Heart left ventricle (tissue), 16 donors: ENCODE results near the gene EPS8. TPM values are rescaled to one million over a fixed set of nuclear protein-coding genes. Genes with fewer than 3 reads are reported as not detected.

ENCODE experiments used
- ATAC-seq, 4 donors: fragments of 200-7000 bp; cut with Tn5 transposase; one replicate each; pipeline ENCODE4 v1.9.1; 2020 to 2022; ENCODE audit warnings: moderate library complexity in 4 of 4, mild to moderate bottlenecking in 3 of 4, moderate number of reproducible peaks in 1 of 4
- DNase-seq, 5 donors: peaks; one replicate each; pipeline ENCODE4 v3.0.0-alpha.2; 2020
- H3K27ac ChIP-seq, 12 donors: fragments of 200-600 bp; sonication (generic) in 4 of 12; one replicate each; pipeline versions ENCODE4 v1.5.0 to v1.8.0; 2016 to 2022; ENCODE audit warnings: mild to moderate bottlenecking in 2 of 12
- H3K27me3 ChIP-seq, 9 donors: fragments of 200-600 bp; sonication (generic) in 2 of 9; one replicate each; pipeline versions ENCODE4 v1.5.1 to v1.8.0; 2016 to 2022; ENCODE audit warnings: mild to moderate bottlenecking in 3 of 9
- H3K36me3 ChIP-seq, 9 donors: fragments of 200-600 bp; sonication (generic) in 2 of 9; one replicate each; pipeline versions ENCODE4 v1.5.0 to v1.8.0; 2018 to 2022; ENCODE audit warnings: mild to moderate bottlenecking in 2 of 9
- H3K4me1 ChIP-seq, 12 donors: fragments of 200-600 bp; sonication (generic) in 4 of 12; one replicate each; pipeline versions ENCODE4 v1.5.0 to v1.8.0; 2016 to 2022; ENCODE audit warnings: mild to moderate bottlenecking in 3 of 12
- H3K4me3 ChIP-seq, 12 donors: fragments of 200-600 bp; sonication (generic) in 4 of 12; one replicate each; pipeline versions ENCODE4 v1.5.0 to v1.8.0; 2017 to 2022; ENCODE audit warnings: mild to moderate bottlenecking in 9 of 12, moderate library complexity in 4 of 12
- H3K9me3 ChIP-seq, 12 donors: fragments of 200-600 bp; sonication (generic) in 4 of 12; one replicate each; pipeline versions ENCODE4 v1.5.0 to v1.8.0; 2016 to 2022; ENCODE audit warnings: mild to moderate bottlenecking in 1 of 12
- POLR2A ChIP-seq, 2 donors: fragments of 450-650 bp; IDR thresholded peaks; one replicate each; pipeline ENCODE4 v1.6.1; 2017; ENCODE audit warnings: antibody characterized with exemption in 2 of 2, mild to moderate bottlenecking in 2 of 2, moderate library complexity in 2 of 2
- WGBS, 4 donors: extraction: QIAGEN DNeasy Blood & Tissue Kit in 2 of 4; methylation state at CpG; one replicate each; pipeline versions ENCODE4 v1.1.5 to v1.1.7; 2013 to 2018; 5-methylcytosine and 5-hydroxymethylcytosine counted together
- intact Hi-C, 10 donors: fragments of 100-400 bp; cut with DNase I; formaldehyde crosslinking; loops; one replicate each; pipeline versions ENCODE4 v1.11.1 to v1.14.2; 2022
- polyA plus RNA-seq, 2 donors: library from polyadenylated mRNA; stranded (reverse); fragments of 200-250 nt; gene quantifications; one replicate each; pipeline ENCODE4 v1.2.3, GENCODE V29; 2013
- total RNA-seq, 9 donors: library from RNA; depleted of rRNA in 2 of 9; stranded (reverse); fragments of >200 nt in 2 of 9; fragmentation: NEBNext Ultra II Directional in 3 of 9; extraction: Animal tissue kit (Norgen Biotek cat#: 25700) in 3 of 9; gene quantifications; one replicate each; pipeline versions ENCODE4 v1.1.0 to v1.2.4, GENCODE V29; 2016 to 2023
- TF ChIP-seq, protein P1 (sequence below), 12 donors: fragments of 200-600 bp; sonication (generic) in 4 of 12; IDR thresholded peaks; one replicate each; pipeline versions ENCODE4 v1.5.0 to v1.8.0; 2018 to 2022; ENCODE audit warnings: antibody characterized with exemption in 12 of 12, mild to moderate bottlenecking in 5 of 12
- donor health status: ischemic (EF 13 %, LVEDD 7.1; RV severe dilation, severe dysfunction).
- donor health status: healthy with polysubstance abuse.
- donor health status: DM: no; HTN: yes; CAD: no.
- donor health status: DM: no; HTN: no; CAD: no.
- donor health status: ischemic (EF 25% LVEDD 6.9; RV normal size, moderate dysfunction).
- donor health status: ischemic (EF 25% LVEDD 5.7; RV mildly dilated, moderate dysfunction).
- donor health status: healthy.
- donor health status: DM: yes; HTN: yes; CAD: no.
- donor health status: ischemic (EF 35%, LVEDD 5.7; RV mildly dilated, moderate dysfunction).
- donor health status: nonischemic (EF 11% LVEDD 7.7; RV severe dilation, severe dysfunction).
- donor health status: DM: yes; HTN: yes; CAD: no.
- donor health status: PGD.
- donor health status: ischemic (EF 29% LVEDD 5.4; RV normal size, mild dysfunction).
- donor health status: nonischemic (EF 23%, LVEDD 6.1; RV moderate dilation, normal function).

EPS8 gene
- total and polyA plus RNA-seq, 11 donors, result 11.7 to 56.0 (median 20.9) TPM

DNA sequence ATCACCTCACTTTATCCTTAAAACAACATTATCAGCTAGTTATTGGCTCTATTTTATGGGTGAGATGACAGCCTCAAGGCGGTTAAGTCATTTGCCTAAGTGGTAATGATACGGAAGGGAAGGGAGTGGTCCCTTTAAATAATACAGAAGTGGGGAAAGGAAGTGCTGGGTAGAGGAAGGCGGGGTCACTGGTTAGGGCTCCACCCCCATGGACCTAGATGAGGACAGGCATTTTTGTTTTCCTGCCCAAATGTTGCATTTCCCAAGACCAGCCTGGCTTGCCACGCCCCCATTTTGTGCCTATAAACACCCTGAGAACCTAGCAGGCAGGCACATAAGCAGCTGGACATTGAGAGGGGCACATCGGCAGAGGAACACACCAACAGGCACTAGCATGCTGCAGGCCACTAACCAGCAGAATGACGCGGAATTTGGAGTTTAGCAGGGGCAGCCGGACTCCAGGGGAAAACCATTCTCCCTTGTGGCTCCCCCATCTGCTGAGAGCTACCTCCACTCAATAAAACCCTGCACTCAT lies 100.9 kb downstream of the EPS8 start:
- intact Hi-C loops, result loop anchor here in 2 of 10 donors (5.0 to 10.0 kb wide), 2 partner anchors 89 to 97 kb away; partner anchors contain the start of gene EPS8 (in 1 of the 2)
- Histone ChIP-seq H3K4me3 (peak overlapping the region in 9 of 12 donors; percentile 3 to 46 (median 23)), H3K36me3 (no peaks in the 10 kb centered on the region), H3K27ac (peak overlapping the region in 11 of 12 donors; percentile 41 to 83 (median 62)), H3K9me3 (peaks cover 0 to under 1% (median 0%) of the 10 kb centered on the region in 12 donors), H3K4me1 (peaks cover 0 to 64% (median 23%) of the 10 kb centered on the region in 12 donors), H3K27me3 (no peaks in the 10 kb centered on the region)
- ATAC-seq, result peak in 3 of 4 donors; percentile 82 to 88 (median 87)
- DNase-seq, result peak; percentile 52 to 77 (median 71)
- TF ChIP-seq, protein P1, sequence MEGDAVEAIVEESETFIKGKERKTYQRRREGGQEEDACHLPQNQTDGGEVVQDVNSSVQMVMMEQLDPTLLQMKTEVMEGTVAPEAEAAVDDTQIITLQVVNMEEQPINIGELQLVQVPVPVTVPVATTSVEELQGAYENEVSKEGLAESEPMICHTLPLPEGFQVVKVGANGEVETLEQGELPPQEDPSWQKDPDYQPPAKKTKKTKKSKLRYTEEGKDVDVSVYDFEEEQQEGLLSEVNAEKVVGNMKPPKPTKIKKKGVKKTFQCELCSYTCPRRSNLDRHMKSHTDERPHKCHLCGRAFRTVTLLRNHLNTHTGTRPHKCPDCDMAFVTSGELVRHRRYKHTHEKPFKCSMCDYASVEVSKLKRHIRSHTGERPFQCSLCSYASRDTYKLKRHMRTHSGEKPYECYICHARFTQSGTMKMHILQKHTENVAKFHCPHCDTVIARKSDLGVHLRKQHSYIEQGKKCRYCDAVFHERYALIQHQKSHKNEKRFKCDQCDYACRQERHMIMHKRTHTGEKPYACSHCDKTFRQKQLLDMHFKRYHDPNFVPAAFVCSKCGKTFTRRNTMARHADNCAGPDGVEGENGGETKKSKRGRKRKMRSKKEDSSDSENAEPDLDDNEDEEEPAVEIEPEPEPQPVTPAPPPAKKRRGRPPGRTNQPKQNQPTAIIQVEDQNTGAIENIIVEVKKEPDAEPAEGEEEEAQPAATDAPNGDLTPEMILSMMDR (IDR thresholded peaks at IDR 0.05), result no peak
- peak in 1 of 2 donors; percentile 45 for TF ChIP-seq POLR2A (IDR thresholded peaks at IDR 0.05)
- WGBS, 4 donors, result 72 to 81% (median 74%) methylated on average over 8 of the region's 8 CpGs

GRCh38 chr12:15687583-15687982 lies 101.6 kb downstream of the EPS8 start:
- Histone ChIP-seq H3K27ac (peak overlapping the region in 8 of 12 donors; percentile 58 to 83 (median 74)), H3K27me3 (no peaks in the 10 kb centered on the region), H3K4me3 (peak overlapping the region in 1 of 12 donors; percentile 33), H3K36me3 (no peaks in the 10 kb centered on the region), H3K4me1 (peaks cover 0 to 57% (median 23%) of the 10 kb centered on the region in 12 donors), H3K9me3 (no peaks in the 10 kb centered on the region)
- DNase-seq (no peak), ATAC-seq (no peak)
- intact Hi-C loops, result loop anchor here in 2 of 10 donors (5.0 to 10.0 kb wide), 2 partner anchors 90 to 97 kb away; partner anchors contain the start of gene EPS8 (in 1 of the 2)
- no peak for TF ChIP-seq POLR2A (IDR thresholded peaks at IDR 0.05)
- TF ChIP-seq, protein P1 (IDR thresholded peaks at IDR 0.05), result no peak

- WGBS, 4 donors, result 79 to 86% (median 84%) methylated on average over 6 of the region's 6 CpGs
- Histone ChIP-seq H3K9me3 (no peaks in the 10 kb centered on the region), H3K27me3 (no peaks in the 10 kb centered on the region), H3K4me1 (peaks cover 0 to 46% (median 19%) of the 10 kb centered on the region in 12 donors), H3K4me3 (no peak overlapping the region), H3K27ac (no peak overlapping the region), H3K36me3 (peaks cover 0 to 6% (median 0%) of the 10 kb centered on the region in 9 donors)
- TF ChIP-seq, protein P1 (IDR thresholded peaks at IDR 0.05), result no peak
- no peak for TF ChIP-seq POLR2A (IDR thresholded peaks at IDR 0.05)
- no peak for DNase-seq
- no peak for ATAC-seq
- intact Hi-C loops, result loop anchor here in 2 of 10 donors (5.0 to 10.0 kb wide), 2 partner anchors 92 to 100 kb away; partner anchors contain the start of gene EPS8 (in 1 of the 2)
These were observed 104.1 kb downstream of the EPS8 start for GRCh38 chr12:15684896-15685658.

GRCh38 chr12:15682826-15683225 lies 106.4 kb downstream of the EPS8 start:
- H3K36me3 ChIP-seq, result peaks cover 0 to 6% (median 0%) of the 10 kb centered on the region in 9 donors
- H3K9me3 ChIP-seq, result no peaks in the 10 kb centered on the region
- H3K27me3 ChIP-seq, result no peaks in the 10 kb centered on the region
- ATAC-seq (no peak), DNase-seq (no peak)
- intact Hi-C loops, result loop anchor here in 1 of 10 donors (10.0 kb wide), 1 partner anchor 102 kb away; the partner anchor contains the start of gene EPS8
- no peak overlapping the region for H3K4me3 ChIP-seq
- TF ChIP-seq POLR2A (IDR thresholded peaks at IDR 0.05), result no peak
- TF ChIP-seq, protein P1 (IDR thresholded peaks at IDR 0.05), result no peak
- no peak overlapping the region for H3K27ac ChIP-seq
- H3K4me1 ChIP-seq, result peaks cover 0 to 23% (median 4%) of the 10 kb centered on the region in 12 donors
